HepG2 (cell line): ENCODE measurements around the gene ACP5. TPM values are rescaled to one million over a fixed set of nuclear protein-coding genes. Genes with fewer than 3 reads are reported as not detected.
"Not testable (repeated sequence)": the region's sequence is repeated elsewhere in the genome, so short reads cannot be mapped to it uniquely, and the experiment has no call there.

ENCODE experiments used
- ATAC-seq: fragments of 200-7000 bp; cut with Tn5 transposase; 3 replicates; pipeline ENCODE4 v1.9.1; 2020; ENCODE audit warnings: mild to moderate bottlenecking, moderate library complexity
- BruUV-seq: library from RNA; stranded (reverse); fragments of 400-500 nt; replicated peaks from 2 replicates; lab custom pipeline; 2021; lab: Mats Ljungman, UMichigan
- CTCF ChIA-PET: fragments of 300-600 bp; formaldehyde crosslinking; extraction: SDS; loops from one replicate; lab custom pipeline; 2021; ENCODE audit warnings: low total read pairs, inconsistent platforms, low intra/inter-chr PET ratio; lab: Yijun Ruan, JAX
- POLR2A ChIA-PET: fragments of 350-600 bp; sonication (Branson Sonifier 250); formaldehyde crosslinking; loops from one replicate; lab custom pipeline; 2020; ENCODE audit warnings: antibody characterized with exemption, inconsistent platforms; lab: Yijun Ruan, JAX
- DNase-seq: peaks from one replicate; pipeline ENCODE4 v3.0.0-alpha.2; 2015; ENCODE audit warnings: low spot score
- FAIRE-seq: peaks from 3 replicates; lab custom pipeline; 2011; peaks lifted over from hg19 to GRCh38; lab: Jason Lieb, UNC
- H2AFZ ChIP-seq: one replicate; pipeline ENCODE4 v1.6.1; 2011; ENCODE audit warnings: low read length, inconsistent platforms
- H3K27ac ChIP-seq: fragments of 300-600 bp; 3 replicates; pipeline ENCODE4 v1.8.0; 2011; ENCODE audit warnings: mixed run types, mild to moderate bottlenecking, mixed read lengths, low read length, inconsistent platforms; ENCODE audit not compliant: insufficient read depth; ENCODE audit errors: extremely low read length
- H3K27me3 ChIP-seq, 2 experiments: fragments of 200-600 bp in 1 of 2; 2 replicates in 1 of 2; 3 replicates in 1 of 2; pipeline versions ENCODE4 v1.6.0 to v1.8.0; 2011; ENCODE audit warnings: low read length in 2 of 2, mild to moderate bottlenecking in 2 of 2, moderate library complexity in 2 of 2, inconsistent platforms in 1 of 2; ENCODE audit not compliant: insufficient read depth in 2 of 2, control insufficient read depth in 1 of 2
- H3K36me3 ChIP-seq, 2 experiments: fragments of 200-600 bp in 1 of 2; replicated peaks in 1 of 2; 2 replicates in 1 of 2; 3 replicates in 1 of 2; pipeline versions ENCODE4 v1.5.1 to v1.8.0; 2011; ENCODE audit warnings: low read length in 2 of 2, inconsistent platforms in 1 of 2; ENCODE audit not compliant: insufficient read depth in 2 of 2, control insufficient read depth in 1 of 2
- H3K4me1 ChIP-seq: 2 replicates; pipeline ENCODE4 v1.5.1; 2012; ENCODE audit warnings: low read length, inconsistent platforms; ENCODE audit not compliant: insufficient read depth
- H3K4me2 ChIP-seq: 2 replicates; pipeline ENCODE4 v1.6.0; 2011; ENCODE audit warnings: low read depth, low read length, inconsistent platforms
- H3K4me3 ChIP-seq, 3 experiments: fragments of 200-600 bp in 1 of 3; sonication (generic), shearing (Covaris generic) in 1 of 3; replicated peaks in 1 of 3; 2 replicates each; pipeline ENCODE4 v1.5.1; 2011 to 2016; ENCODE audit warnings: low read length in 3 of 3, inconsistent platforms in 2 of 3, low read depth in 2 of 3, mild to moderate bottlenecking in 2 of 3, control low read depth in 1 of 3, mixed read lengths in 1 of 3; ENCODE audit not compliant: insufficient read depth in 1 of 3
- H3K79me2 ChIP-seq: one replicate; pipeline ENCODE4 v1.6.1; 2011; ENCODE audit warnings: low read length, inconsistent platforms; ENCODE audit not compliant: insufficient read depth
- H3K9ac ChIP-seq: 2 replicates; pipeline ENCODE4 v1.6.0; 2011; ENCODE audit warnings: mild to moderate bottlenecking, low read depth, low read length, inconsistent platforms; ENCODE audit not compliant: insufficient read depth
- H3K9me3 ChIP-seq: 2 replicates; pipeline ENCODE4 v1.5.1; 2012; ENCODE audit warnings: mild to moderate bottlenecking, low read length
- H4K20me1 ChIP-seq: 2 replicates; pipeline ENCODE4 v1.6.0; 2011; ENCODE audit warnings: inconsistent platforms, mild to moderate bottlenecking, low read length, moderate library complexity; ENCODE audit not compliant: insufficient read depth
- FOXO1 ChIP-seq: sonication (generic); formaldehyde crosslinking; IDR thresholded peaks from 2 replicates; pipeline ENCODE4 v1.4.0; 2020; ENCODE audit warnings: missing genetic modification reagents
- GMEB1 ChIP-seq: sonication (generic); formaldehyde crosslinking; IDR thresholded peaks from 2 replicates; pipeline ENCODE4 v1.5.1; 2020; ENCODE audit warnings: missing genetic modification reagents, mild to moderate bottlenecking, borderline replicate concordance
- HNF4A ChIP-seq: sonication (generic); formaldehyde crosslinking; IDR thresholded peaks from 2 replicates; pipeline ENCODE4 v1.4.0; 2020; ENCODE audit warnings: missing genetic modification reagents
- NR1H2 ChIP-seq: sonication (generic); formaldehyde crosslinking; IDR thresholded peaks from 2 replicates; pipeline ENCODE4 v1.8.1; 2022; ENCODE audit warnings: low read depth, missing genetic modification reagents, borderline replicate concordance
- RXRA ChIP-seq: sonication (generic); formaldehyde crosslinking; IDR thresholded peaks from 2 replicates; pipeline ENCODE4 v1.5.1; 2020; ENCODE audit warnings: missing genetic modification reagents
- SMAD9 ChIP-seq: sonication (generic); formaldehyde crosslinking; IDR thresholded peaks from 2 replicates; pipeline ENCODE4 v1.5.1; 2020; ENCODE audit warnings: mild to moderate bottlenecking, missing genetic modification reagents
- SSRP1 ChIP-seq: IDR thresholded peaks from 2 replicates; pipeline ENCODE4 v1.6.1; 2016; ENCODE audit warnings: control low read depth
- TFE3 ChIP-seq: IDR thresholded peaks from 2 replicates; pipeline ENCODE4 v1.6.1; 2016
- TMF1 ChIP-seq: sonication (generic); formaldehyde crosslinking; IDR thresholded peaks from 2 replicates; pipeline ENCODE4 v1.8.1; 2022; ENCODE audit warnings: low read depth, missing genetic modification reagents
- YEATS2 ChIP-seq: sonication (generic); formaldehyde crosslinking; IDR thresholded peaks from 2 replicates; pipeline ENCODE4 v1.4.0; 2020; ENCODE audit warnings: missing genetic modification reagents, borderline replicate concordance
- ZIK1 ChIP-seq: sonication (generic); formaldehyde crosslinking; IDR thresholded peaks from 2 replicates; pipeline ENCODE4 v1.5.0; 2020; ENCODE audit warnings: mild to moderate bottlenecking, low read depth, missing genetic modification reagents, borderline replicate concordance
- ZNF121 ChIP-seq: sonication (generic); formaldehyde crosslinking; IDR thresholded peaks from 2 replicates; pipeline ENCODE4 v1.5.0; 2020; ENCODE audit warnings: mild to moderate bottlenecking, missing genetic modification reagents
- ZNF225 ChIP-seq: sonication (generic); formaldehyde crosslinking; IDR thresholded peaks from 2 replicates; pipeline ENCODE4 v1.4.0; 2020; ENCODE audit warnings: mild to moderate bottlenecking, missing genetic modification reagents
- ZNF446 ChIP-seq: sonication (generic); formaldehyde crosslinking; IDR thresholded peaks from 2 replicates; pipeline ENCODE4 v1.5.0; 2020; ENCODE audit warnings: mild to moderate bottlenecking, missing genetic modification reagents
- ZNF780A ChIP-seq: sonication (generic); formaldehyde crosslinking; IDR thresholded peaks from 2 replicates; pipeline ENCODE4 v1.8.0; 2022; ENCODE audit warnings: mild to moderate bottlenecking, missing genetic modification reagents, moderate library complexity
- WGBS: methylation state at CpG from one replicate; pipeline ENCODE4 v1.1.6; 2017; ENCODE audit warnings: low lambda C conversion rate; 5-methylcytosine and 5-hydroxymethylcytosine counted together
- in situ Hi-C: cut with HindIII; loops from 2 replicates; pipeline ENCODE4 v1.10.0; 2017; ENCODE audit warnings: low pct_unique_long_range_greater_than_20kb; ENCODE audit not compliant: extremely low pct_ligation_motif_present
- intact Hi-C: fragments of 100-400 bp; cut with micrococcal nuclease; formaldehyde crosslinking; loops from one replicate; pipeline ENCODE4 v1.10.0; 2022; ENCODE audit not compliant: unreplicated experiment
- polyA plus RNA-seq, 8 experiments: library from polyadenylated mRNA; depleted of rRNA in 3 of 8; stranded (reverse) in 7 of 8; unstranded in 1 of 8; fragments of >200 nt; fragmentation: Illumina TruSeq in 4 of 8; extraction: Trizol in 4 of 8; gene quantifications; 2 replicates each; pipeline versions ENCODE4 v1.2.1 to v1.2.3, GENCODE V29; 2011 to 2016; ENCODE audit warnings: low read depth in 4 of 8, missing spikeins in 1 of 8, mixed read lengths in 1 of 8; ENCODE audit not compliant: insufficient read depth in 1 of 8
- total RNA-seq, 5 experiments: library from RNA; depleted of rRNA; stranded (reverse); fragments of >200 nt; fragmentation: Illumina TruSeq; extraction: Trizol; gene quantifications; 2 replicates each; pipeline ENCODE4 v1.2.3, GENCODE V29; 2016; ENCODE audit warnings: low read depth in 1 of 5
- TF ChIP-seq, protein P1 (sequence below): sonication (generic); formaldehyde crosslinking; IDR thresholded peaks from 2 replicates; pipeline ENCODE4 v1.4.0; 2020; ENCODE audit warnings: missing genetic modification reagents

ACP5 gene
- total and polyA plus RNA-seq, 2 of the 13 experiments (the other 11 are each of a cell fraction or from before 2014, with no cell fraction given) = 1.3 to 6.7 TPM

GRCh38 chr19:11574689-11575088 is 2.8 kb downstream of the ACP5 start:
- TF ChIP-seq ZNF121 (CRISPR knock-in tag) = no peak
- no peak for TF ChIP-seq ZNF446 (CRISPR knock-in tag)
- TF ChIP-seq ZIK1 (CRISPR knock-in tag) = no peak
- no peak for TF ChIP-seq YEATS2
- no peak for TF ChIP-seq SSRP1
- TF ChIP-seq, protein P1, sequence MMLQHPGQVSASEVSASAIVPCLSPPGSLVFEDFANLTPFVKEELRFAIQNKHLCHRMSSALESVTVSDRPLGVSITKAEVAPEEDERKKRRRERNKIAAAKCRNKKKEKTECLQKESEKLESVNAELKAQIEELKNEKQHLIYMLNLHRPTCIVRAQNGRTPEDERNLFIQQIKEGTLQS = no peak
- TF ChIP-seq FOXO1 (CRISPR knock-in tag) = no peak
- no peak for TF ChIP-seq RXRA (CRISPR knock-in tag)
- no peak for TF ChIP-seq ZNF780A
- no peak for TF ChIP-seq GMEB1 (CRISPR knock-in tag)
- TF ChIP-seq TFE3 (CRISPR knock-in tag) = no peak
- TF ChIP-seq NR1H2 (CRISPR knock-in tag) = no peak
- no peak for TF ChIP-seq TMF1 (CRISPR knock-in tag)
- no peak for TF ChIP-seq ZNF225 (CRISPR knock-in tag)
- no peak for TF ChIP-seq HNF4A (CRISPR knock-in tag)
- TF ChIP-seq SMAD9 (CRISPR knock-in tag) = no peak
- ChIA-PET CTCF (no interaction called here), POLR2A (interaction anchor here (1.7 kb wide), 1 partner anchor 16 kb away, joined by 4 read pairs; the partner anchor contains the start of gene ELOF1)
- peaks cover 17% of the 10 kb centered on the region for H3K4me1 ChIP-seq
- H3K4me2 ChIP-seq = no peak overlapping the region
- in situ Hi-C loops = no loop called here
- intact Hi-C loops = no loop called here
- no TSS peak for BruUV-seq
- H3K9me3 ChIP-seq = no peaks in the 10 kb centered on the region
- FAIRE-seq = no peak
- WGBS = 25% methylated on average over 1 of the region's 9 CpGs
- DNase-seq = no peak
- no peak overlapping the region for H2AFZ ChIP-seq
- H3K79me2 ChIP-seq = no peaks in the 10 kb centered on the region
- H3K4me3 ChIP-seq = no peak overlapping the region
- H3K36me3 ChIP-seq = no peaks in the 10 kb centered on the region
- H3K27me3 ChIP-seq = no peaks in the 10 kb centered on the region
- ATAC-seq = no peak
- H3K27ac ChIP-seq = no peak overlapping the region
- H4K20me1 ChIP-seq = no peaks in the 10 kb centered on the region
- H3K9ac ChIP-seq = no peak overlapping the region

GRCh38 chr19:11573763-11574162 is 3.7 kb downstream of the ACP5 start:
- H3K9ac ChIP-seq, BruUV-seq, H2AFZ ChIP-seq, DNase-seq, FAIRE-seq, H3K36me3 ChIP-seq, ATAC-seq, H3K27me3 ChIP-seq, H3K4me2 ChIP-seq, H3K4me3 ChIP-seq, H4K20me1 ChIP-seq, in situ Hi-C loops, H3K79me2 ChIP-seq, CTCF ChIA-PET, intact Hi-C loops, H3K9me3 ChIP-seq, H3K27ac ChIP-seq: not testable (repeated sequence)
- POLR2A ChIA-PET = interaction anchor here (1.4 kb wide), 1 partner anchor 24 kb away, joined by 3 read pairs; the partner anchor contains the start of gene ZNF627
- H3K4me1 ChIP-seq = peaks cover 15% of the 10 kb centered on the region
- WGBS = 92% methylated on average over 4 of the region's 4 CpGs
